ENCODE data around the gene PCDHB1.
"Not testable (repeated sequence)": the region's sequence is repeated elsewhere in the genome, so short reads cannot be mapped to it uniquely, and the experiment has no call there.

Gene PCDHB1

GRCh38 chr5:141082228-141082627 lies 31.1 kb downstream of the PCDHB1 start:
- no peak for DNase-seq

- peak; percentile 35 to 54 for DNase-seq
Measured at GRCh38 chr5:141084487-141084989, 33.4 kb downstream of the PCDHB1 start.

- peak; percentile 61 to 85 for DNase-seq
Measured at GRCh38 chr5:141094481-141095262, 43.5 kb downstream of the PCDHB1 start, which contains the start of gene PCDHB2. Gene PCDHB2, plus strand, starts transcription at chr5:141094615. Its CDS starts 176 bp downstream, at chr5:141094791.

GRCh38 chr5:141095263-141095641 lies 44.1 kb downstream of the PCDHB1 start:
- no peak for DNase-seq

- not testable (repeated sequence) for DNase-seq
Measured at GRCh38 chr5:141096181-141096580, 45.0 kb downstream of the PCDHB1 start.

- not testable (repeated sequence) for DNase-seq
Measured at GRCh38 chr5:141096586-141096985, 45.4 kb downstream of the PCDHB1 start.

GRCh38 chr5:141100243-141100805 lies 49.1 kb downstream of the PCDHB1 start, which contains the start of gene PCDHB3:
Gene PCDHB3, plus strand, starts transcription at chr5:141100473. Its CDS starts 177 bp downstream, at chr5:141100650.
- no peak for DNase-seq

- DNase-seq: no peak
Measured at GRCh38 chr5:141101059-141101458, 49.9 kb downstream of the PCDHB1 start.

- DNase-seq: not testable (repeated sequence)
Measured at GRCh38 chr5:141102070-141102469, 50.9 kb downstream of the PCDHB1 start.

GRCh38 chr5:141102471-141102870 lies 51.3 kb downstream of the PCDHB1 start:
- not testable (repeated sequence) for DNase-seq

GRCh38 chr5:141105350-141105749 lies 54.2 kb downstream of the PCDHB1 start:
- no peak for DNase-seq

Data from NCI-H446 (cell line).